H1 (cell line): ENCODE data around the gene RRAGC. TPM values are rescaled to one million over a fixed set of nuclear protein-coding genes. Genes with fewer than 3 reads are reported as not detected.

Source experiments
- CTCF ChIA-PET: fragments of 300-600 bp; sonication (Branson Sonifier 250); formaldehyde crosslinking; loops from one replicate; lab custom pipeline; 2021; ENCODE audit not compliant: partially characterized antibody; lab: Charles Lee
- POLR2A ChIA-PET: fragments of 300-600 bp; sonication (Branson Sonifier 250); formaldehyde crosslinking; loops from one replicate; lab custom pipeline; 2021; ENCODE audit warnings: inconsistent platforms; ENCODE audit not compliant: partially characterized antibody; lab: Charles Lee
- DNase-seq, 2 experiments: peaks; one replicate each; pipeline versions ENCODE4 v3.0.0 to v3.0.0-alpha.2; 2010 to 2022; ENCODE audit warnings: low spot score in 2 of 2, low read depth in 1 of 2, mixed read lengths in 1 of 2
- FAIRE-seq: peaks from 2 replicates; lab custom pipeline; 2011; peaks lifted over from hg19 to GRCh38; lab: Jason Lieb, UNC
- H2AFZ ChIP-seq: 2 replicates; pipeline ENCODE4 v1.8.1; 2012; ENCODE audit warnings: low read length, inconsistent platforms
- H2AK5ac ChIP-seq: 2 replicates; pipeline ENCODE4 v1.6.1; 2013; ENCODE audit warnings: low read depth, low read length
- H2BK120ac ChIP-seq: replicated peaks from 2 replicates; pipeline ENCODE3; 2013; ENCODE audit warnings: low read depth, low read length, inconsistent platforms
- H2BK12ac ChIP-seq: 2 replicates; pipeline ENCODE4 v1.6.1; 2013; ENCODE audit warnings: low read depth, low read length
- H2BK15ac ChIP-seq: 2 replicates; pipeline ENCODE4 v1.6.1; 2013; ENCODE audit warnings: low read length
- H2BK20ac ChIP-seq: 2 replicates; pipeline ENCODE4 v1.6.1; 2013; ENCODE audit warnings: low read length
- H2BK5ac ChIP-seq: 2 replicates; pipeline ENCODE4 v1.6.1; 2013; ENCODE audit warnings: low read depth, low read length
- H3K14ac ChIP-seq: 2 replicates; pipeline ENCODE4 v1.6.1; 2013; ENCODE audit warnings: inconsistent platforms; ENCODE audit not compliant: insufficient read length
- H3K18ac ChIP-seq: 2 replicates; pipeline ENCODE4 v1.6.1; 2013; ENCODE audit warnings: low read length; ENCODE audit errors: extremely low read depth
- H3K23ac ChIP-seq: 2 replicates; pipeline ENCODE4 v1.6.1; 2013; ENCODE audit warnings: inconsistent platforms; ENCODE audit not compliant: insufficient read length
- H3K23me2 ChIP-seq: 2 replicates; pipeline ENCODE4 v1.6.1; 2013; ENCODE audit warnings: low read depth, low read length
- H3K27ac ChIP-seq: 2 replicates; pipeline ENCODE4 v1.6.1; 2011; ENCODE audit warnings: low read depth, low read length, inconsistent platforms
- H3K27me3 ChIP-seq, 4 experiments: replicated peaks in 1 of 4; 1 replicate in 1 of 4; 2 replicates in 3 of 4; pipeline versions ENCODE4 v1.6.1 to v1.8.1; 2011 to 2013; ENCODE audit warnings: low read length in 3 of 4, mild to moderate bottlenecking in 3 of 4, inconsistent platforms in 2 of 4, mixed read lengths in 2 of 4, moderate library complexity in 1 of 4; ENCODE audit not compliant: control insufficient read depth in 3 of 4, insufficient read depth in 3 of 4; ENCODE audit errors: extremely low read depth in 1 of 4
- H3K36me3 ChIP-seq, 4 experiments: 2 replicates each; pipeline versions ENCODE4 v1.6.1 to v1.8.1; 2011 to 2013; ENCODE audit warnings: mild to moderate bottlenecking in 4 of 4, low read length in 3 of 4, moderate library complexity in 2 of 4, control low read depth in 1 of 4, inconsistent platforms in 1 of 4; ENCODE audit not compliant: insufficient read depth in 4 of 4, control insufficient read depth in 2 of 4
- H3K4ac ChIP-seq: replicated peaks from 2 replicates; pipeline ENCODE3; 2013; ENCODE audit warnings: low read length, low read depth, mixed read lengths, inconsistent platforms; ENCODE audit not compliant: insufficient read length
- H3K4me1 ChIP-seq, 4 experiments: replicated peaks in 1 of 4; 1 replicate in 1 of 4; 2 replicates in 3 of 4; pipeline versions ENCODE4 v1.6.1 to v1.8.1; 2011 to 2013; ENCODE audit warnings: low read length in 3 of 4, inconsistent platforms in 2 of 4, mixed read lengths in 1 of 4; ENCODE audit not compliant: insufficient read depth in 4 of 4, control insufficient read depth in 3 of 4
- H3K4me2 ChIP-seq, 2 experiments: 2 replicates each; pipeline versions ENCODE4 v1.6.1 to v1.8.1; 2011 to 2013; ENCODE audit warnings: low read depth in 2 of 2, low read length in 2 of 2, control low read depth in 1 of 2, inconsistent platforms in 1 of 2, mild to moderate bottlenecking in 1 of 2; ENCODE audit not compliant: insufficient read depth in 1 of 2
- H3K4me3 ChIP-seq, 4 experiments: fragments of 200-600, 300-600 bp in 1 of 4; sonication (generic), shearing (Covaris generic), sonication (Bioruptor Twin) in 1 of 4; 2 replicates each; pipeline versions ENCODE4 v1.5.1 to v1.8.1; 2011 to 2016; ENCODE audit warnings: low read length in 4 of 4, low read depth in 3 of 4, control low read depth in 2 of 4, inconsistent platforms in 2 of 4, mild to moderate bottlenecking in 2 of 4, mixed read lengths in 1 of 4, moderate library complexity in 1 of 4; ENCODE audit not compliant: insufficient read depth in 2 of 4; ENCODE audit errors: extremely low read depth in 1 of 4
- H3K56ac ChIP-seq: replicated peaks from 2 replicates; pipeline ENCODE3; 2013; ENCODE audit warnings: low read depth, mild to moderate bottlenecking, mixed read lengths, low read length, inconsistent platforms; ENCODE audit not compliant: insufficient read length
- H3K79me1 ChIP-seq: 2 replicates; pipeline ENCODE4 v1.6.1; 2013; ENCODE audit warnings: low read depth, low read length, control low read depth
- H3K79me2 ChIP-seq, 2 experiments: 2 replicates each; pipeline versions ENCODE4 v1.6.1 to v1.8.1; 2012 to 2013; ENCODE audit warnings: low read length in 2 of 2, mild to moderate bottlenecking in 2 of 2, inconsistent platforms in 1 of 2; ENCODE audit not compliant: insufficient read depth in 2 of 2, control insufficient read depth in 1 of 2
- H3K9ac ChIP-seq, 4 experiments: replicated peaks in 1 of 4; 1 replicate in 1 of 4; 2 replicates in 3 of 4; pipeline versions ENCODE4 v1.6.1 to v1.8.1; 2011 to 2013; ENCODE audit warnings: low read depth in 3 of 4, low read length in 3 of 4, control low read depth in 2 of 4, mild to moderate bottlenecking in 2 of 4, moderate library complexity in 2 of 4, inconsistent platforms in 1 of 4; ENCODE audit errors: extremely low read depth in 1 of 4
- H3K9me3 ChIP-seq, 2 experiments: 2 replicates each; pipeline versions ENCODE4 v1.6.1 to v1.8.1; 2012 to 2013; ENCODE audit warnings: mild to moderate bottlenecking in 2 of 2, moderate library complexity in 2 of 2, control low read depth in 1 of 2, inconsistent platforms in 1 of 2, low read depth in 1 of 2, low read length in 1 of 2, mixed read lengths in 1 of 2; ENCODE audit not compliant: insufficient read depth in 2 of 2
- H4K20me1 ChIP-seq, 2 experiments: replicated peaks in 1 of 2; 2 replicates each; pipeline versions ENCODE3 to v1.8.1; 2011 to 2013; ENCODE audit warnings: inconsistent platforms in 2 of 2, low read length in 2 of 2, mild to moderate bottlenecking in 1 of 2; ENCODE audit not compliant: insufficient read depth in 2 of 2, control insufficient read depth in 1 of 2
- H4K5ac ChIP-seq: 2 replicates; pipeline ENCODE4 v1.6.1; 2013; ENCODE audit warnings: low read length, low read depth, mixed read lengths, inconsistent platforms; ENCODE audit not compliant: insufficient read length
- H4K8ac ChIP-seq: 2 replicates; pipeline ENCODE4 v1.8.0; 2013; ENCODE audit warnings: mild to moderate bottlenecking, moderate library complexity, low read length, inconsistent platforms; ENCODE audit not compliant: insufficient read depth; ENCODE audit errors: extremely low read depth
- H4K91ac ChIP-seq: replicated peaks from 2 replicates; pipeline ENCODE3; 2013; ENCODE audit warnings: low read length, mixed read lengths, inconsistent platforms; ENCODE audit not compliant: insufficient read length
- BRCA1 ChIP-seq: IDR thresholded peaks from 2 replicates; pipeline ENCODE4 v1.6.1; 2012; ENCODE audit warnings: low read depth, low read length, improper control_type of control experiment
- CHD2 ChIP-seq: IDR thresholded peaks from 2 replicates; pipeline ENCODE4 v1.6.1; 2012; ENCODE audit warnings: low read length, improper control_type of control experiment
- EP300 ChIP-seq, 2 experiments: IDR thresholded peaks; 1 replicate in 1 of 2; 2 replicates in 1 of 2; pipeline ENCODE4 v1.6.1; 2011 to 2012; ENCODE audit warnings: low read depth in 2 of 2, low read length in 2 of 2, mild to moderate bottlenecking in 2 of 2, borderline replicate concordance in 1 of 2, inconsistent platforms in 1 of 2, moderate library complexity in 1 of 2
- RXRA ChIP-seq: IDR thresholded peaks from 2 replicates; pipeline ENCODE4 v1.6.1; 2011; ENCODE audit warnings: low read depth, mild to moderate bottlenecking, low read length, moderate library complexity; ENCODE audit not compliant: insufficient read depth
- WGBS, 2 experiments: shearing (Covaris generic) in 1 of 2; methylation state at CpG; one replicate each; pipeline versions ENCODE4 v1.1.6 to v1.1.7; 2013 to 2015; ENCODE audit warnings: low lambda C conversion rate in 2 of 2, mixed read lengths in 2 of 2, inconsistent platforms in 1 of 2, low coverage in 1 of 2, missing lambda C conversion rate in 1 of 2; ENCODE audit not compliant: insufficient replicate concordance in 2 of 2, insufficient coverage in 1 of 2, insufficient read length in 1 of 2; ENCODE audit errors: extremely low coverage in 1 of 2, missing lambda C conversion rate in 1 of 2; 5-methylcytosine and 5-hydroxymethylcytosine counted together
- polyA plus RNA-seq, 7 experiments: library from polyadenylated mRNA; depleted of rRNA in 3 of 7; stranded (reverse) in 5 of 7; unstranded in 2 of 7; fragments of >200 nt in 5 of 7; fragments of 200-250 nt in 2 of 7; gene quantifications; 1 replicate in 5 of 7; 2 replicates in 1 of 7; 4 replicates in 1 of 7; pipeline versions ENCODE4 v1.2.1 to v1.2.3, GENCODE V29; 2011 to 2013; ENCODE audit warnings: missing spikeins in 2 of 7, mixed read lengths in 2 of 7
- total RNA-seq: library from RNA; stranded (reverse); fragmentation: NEBNext Ultra II Directional; extraction: Animal tissue kit (Norgen Biotek cat#: 25700); gene quantifications from 2 replicates; pipeline ENCODE4 v1.2.1, GENCODE V29; 2021

Gene RRAGC
- total and polyA plus RNA-seq, 2 of the 8 experiments (the other 6 are each of a cell fraction or from before 2014, with no cell fraction given) = 12.0 to 16.5 TPM

GRCh38 chr1:38896169-38896568 is 36.6 kb upstream of the RRAGC start:
- FAIRE-seq (no peak), DNase-seq (no peak)
- Histone ChIP-seq H4K20me1 (no peaks in the 10 kb centered on the region), H2BK15ac (no peak overlapping the region), H2BK20ac (no peak overlapping the region), H3K36me3 (no peaks in the 10 kb centered on the region), H3K18ac (no peak overlapping the region), H3K4ac (no peak overlapping the region), H3K4me2 (no peak overlapping the region), H3K4me3 (no peak overlapping the region), H4K91ac (no peak overlapping the region), H3K9ac (no peak overlapping the region), H3K23ac (no peak overlapping the region), H4K8ac (no peak overlapping the region), H3K27me3 (no peaks in the 10 kb centered on the region), H2BK12ac (no peak overlapping the region), H2AFZ (no peak overlapping the region), H2BK5ac (no peak overlapping the region), H3K56ac (no peak overlapping the region), H3K27ac (no peak overlapping the region), H4K5ac (no peak overlapping the region), H2AK5ac (no peak overlapping the region), H3K14ac (no peak overlapping the region), H3K79me1 (no peaks in the 10 kb centered on the region), H3K79me2 (no peaks in the 10 kb centered on the region), H3K4me1 (peaks cover 0 to 2% (median under 1%) of the 10 kb centered on the region in 4 experiments; a peak in 2 of 7 replicates), H3K9me3 (no peaks in the 10 kb centered on the region), H3K23me2 (no peaks in the 10 kb centered on the region), H2BK120ac (no peak overlapping the region)
- ChIA-PET POLR2A (interaction anchor here (1.0 kb wide), 1 partner anchor 23 kb away, joined by 4 read pairs; the partner anchor contains the start of gene MYCBP), CTCF (interaction anchor here (0.6 to 1.0 kb wide), 3 partner anchors 10 to 1445 kb away, joined by 3 to 4 read pairs (median 3); no protein-coding TSS in a partner anchor)
- WGBS, 2 experiments = 88% methylated on average over 2 of the region's 2 CpGs; no CpG with 5 or more reads in 1 of the 2 experiments
- TF ChIP-seq CHD2 (no peak), RXRA (no peak), BRCA1 (no peak), EP300 (IDR thresholded peaks at IDR 0.05; ENCODE audit: borderline replicate concordance in 1 of 2, low read depth in 2 of 2, low read length in 2 of 2) (no peak)
